Panc1 (cell line): ENCODE data around the gene MEAF6. TPM values are rescaled to one million over a fixed set of nuclear protein-coding genes. Genes with fewer than 3 reads are reported as not detected.

ENCODE experiments used
- ATAC-seq: fragments of 200-7000 bp; cut with Tn5 transposase; 2 replicates; pipeline ENCODE4 v1.9.1; 2020; ENCODE audit warnings: mild to moderate bottlenecking, moderate library complexity
- BruUV-seq: library from RNA; stranded (reverse); fragments of 400-500 nt; replicated peaks from 2 replicates; lab custom pipeline; 2021; lab: Mats Ljungman, UMichigan
- CTCF ChIA-PET: fragments of 300-600 bp; sonication (Branson Sonifier 250); formaldehyde crosslinking; loops from one replicate; lab custom pipeline; 2022; ENCODE audit warnings: antibody characterized with exemption; lab: Charles Lee
- POLR2A ChIA-PET: fragments of 300-600 bp; sonication (Branson Sonifier 250); formaldehyde crosslinking; loops from one replicate; lab custom pipeline; 2022; ENCODE audit warnings: antibody characterized with exemption; lab: Charles Lee
- DNase-seq: peaks from one replicate; pipeline ENCODE4 v3.0.0-alpha.2; 2010; ENCODE audit warnings: low read depth, low spot score
- H3K27ac ChIP-seq: 2 replicates; pipeline ENCODE4 v1.5.1; 2011; ENCODE audit warnings: mild to moderate bottlenecking, low read length, inconsistent platforms
- H3K27me3 ChIP-seq: fragments of 200-500 bp; sonication (Bioruptor generic); 2 replicates; pipeline ENCODE4 v1.6.0; 2014; ENCODE audit warnings: low read length, inconsistent platforms; ENCODE audit not compliant: control insufficient read depth, insufficient read depth
- H3K36me3 ChIP-seq: fragments of 200-500 bp; sonication (Bioruptor generic); 2 replicates; pipeline ENCODE4 v1.5.1; 2014; ENCODE audit warnings: inconsistent platforms, mild to moderate bottlenecking, low read length, moderate library complexity; ENCODE audit not compliant: control insufficient read depth, insufficient read depth
- H3K4me1 ChIP-seq: 2 replicates; pipeline ENCODE4 v1.5.1; 2011; ENCODE audit warnings: inconsistent platforms, mild to moderate bottlenecking, low read length, moderate library complexity; ENCODE audit not compliant: control insufficient read depth, insufficient read depth
- H3K4me3 ChIP-seq, 2 experiments: 2 replicates each; pipeline ENCODE4 v1.5.1; 2011 to 2012; ENCODE audit warnings: low read depth in 2 of 2, low read length in 2 of 2, mild to moderate bottlenecking in 2 of 2, inconsistent platforms in 1 of 2, moderate library complexity in 1 of 2
- H3K9me3 ChIP-seq: fragments of 200-500 bp; sonication (Bioruptor generic); 2 replicates; pipeline ENCODE4 v1.5.1; 2014; ENCODE audit warnings: low read depth, mild to moderate bottlenecking, inconsistent platforms, low read length, moderate library complexity; ENCODE audit not compliant: control insufficient read depth, insufficient read depth
- CTCF ChIP-seq: fragments of 450-650 bp; IDR thresholded peaks from 2 replicates; pipeline ENCODE4 v1.5.1; 2017; ENCODE audit warnings: mild to moderate bottlenecking
- POLR2AphosphoS5 ChIP-seq: IDR thresholded peaks from 2 replicates; pipeline ENCODE4 v1.6.1; 2012; ENCODE audit warnings: mild to moderate bottlenecking, low read depth, low read length, moderate library complexity
- REST ChIP-seq, 2 experiments: IDR thresholded peaks; 2 replicates each; pipeline ENCODE4 v1.6.1; 2011 to 2012; ENCODE audit warnings: low read depth in 2 of 2, control low read depth in 1 of 2, low read length in 1 of 2, mild to moderate bottlenecking in 1 of 2, moderate library complexity in 1 of 2; ENCODE audit not compliant: insufficient read depth in 1 of 2
- SIN3A ChIP-seq: IDR thresholded peaks from 2 replicates; pipeline ENCODE4 v1.6.1; 2012; ENCODE audit warnings: low read depth, mild to moderate bottlenecking, low read length, moderate library complexity, borderline replicate concordance; ENCODE audit not compliant: insufficient read depth
- TCF7L2 ChIP-seq: IDR thresholded peaks from 2 replicates; pipeline ENCODE4 v1.6.1; 2011; ENCODE audit warnings: mild to moderate bottlenecking, low read depth, low read length, inconsistent platforms
- in situ Hi-C: cut with HindIII; loops from 2 replicates; pipeline ENCODE4 v1.10.0; 2016; ENCODE audit warnings: low sequenced_read_pairs, low pct_unique_long_range_greater_than_20kb
- intact Hi-C: fragments of 100-400 bp; cut with micrococcal nuclease; formaldehyde crosslinking; loops from one replicate; pipeline ENCODE4 v1.10.0; 2022; ENCODE audit not compliant: unreplicated experiment
- total RNA-seq: library from RNA; stranded (reverse); gene quantifications from one replicate; pipeline ENCODE4 v1.2.1, GENCODE V29; 2021; ENCODE audit not compliant: unreplicated experiment

The MEAF6 gene
- total RNA-seq, 1 experiment from 2014 or later = 50.0 TPM

GRCh38 chr1:37559080-37559479 is 44.5 kb upstream of the MEAF6 start:
- Histone ChIP-seq H3K4me1 (no peaks in the 10 kb centered on the region), H3K4me3 (no peak overlapping the region), H3K9me3 (peaks cover 6% of the 10 kb centered on the region; the same call in 1 of the 2 replicates), H3K36me3 (no peaks in the 10 kb centered on the region), H3K27me3 (no peaks in the 10 kb centered on the region), H3K27ac (no peak overlapping the region)
- no peak for DNase-seq
- no peak for ATAC-seq
- no TSS peak for BruUV-seq
- ChIA-PET CTCF (interaction anchor here (0.5 kb wide), 1 partner anchor 58 kb away, joined by 5 read pairs; no protein-coding TSS in a partner anchor), POLR2A (no interaction called here)
- intact Hi-C loops (no loop called here), in situ Hi-C loops (no loop called here)
- TF ChIP-seq CTCF = no peak
- no peak for TF ChIP-seq REST (IDR thresholded peaks at IDR 0.05; ENCODE audit: insufficient read depth in 1 of 2, low read depth in 2 of 2, low read length in 1 of 2)
- TF ChIP-seq TCF7L2 = no peak
- no peak for TF ChIP-seq POLR2AphosphoS5
- TF ChIP-seq SIN3A = no peak

- Histone ChIP-seq H3K9me3 (peaks cover 6% of the 10 kb centered on the region; the same call in 1 of the 2 replicates), H3K27me3 (no peaks in the 10 kb centered on the region), H3K4me3 (no peak overlapping the region), H3K27ac (no peak overlapping the region), H3K36me3 (peaks cover under 1% of the 10 kb centered on the region; the same call in 1 of the 2 replicates), H3K4me1 (no peaks in the 10 kb centered on the region)
- ATAC-seq (no peak), DNase-seq (no peak)
- in situ Hi-C loops (no loop called here), intact Hi-C loops (no loop called here)
- CTCF ChIA-PET = interaction anchor here (0.5 kb wide), 1 partner anchor 59 kb away, joined by 5 read pairs; no protein-coding TSS in a partner anchor
- no TSS peak for BruUV-seq
- TF ChIP-seq CTCF (no peak), TCF7L2 (no peak), SIN3A (no peak), POLR2AphosphoS5 (no peak), REST (IDR thresholded peaks at IDR 0.05; ENCODE audit: insufficient read depth in 1 of 2, low read depth in 2 of 2, low read length in 1 of 2) (no peak)
- POLR2A ChIA-PET = no interaction called here
Observed at GRCh38 chr1:37558411-37558810, 43.8 kb upstream of the MEAF6 start.
